Measurements from ENCODE around the gene ZNF684.

GRCh38 chr1:40507973-40508372 is 23.5 kb upstream of the ZNF684 start:
- TF ChIP-seq CTCF (IDR thresholded peaks at IDR 0.05; ENCODE audit: low read length) (no peak), EZH2 (IDR thresholded peaks at IDR 0.05; ENCODE audit: borderline replicate concordance, low read length) (no peak)
